T1000 (cell line): ENCODE measurements around the gene PTPN14.

Experiments
- DNase-seq: peaks from one replicate; lab custom pipeline; 2025; ENCODE audit warnings: mixed read lengths; lab: John Stamatoyannopoulos, UW

The PTPN14 gene

DNA sequence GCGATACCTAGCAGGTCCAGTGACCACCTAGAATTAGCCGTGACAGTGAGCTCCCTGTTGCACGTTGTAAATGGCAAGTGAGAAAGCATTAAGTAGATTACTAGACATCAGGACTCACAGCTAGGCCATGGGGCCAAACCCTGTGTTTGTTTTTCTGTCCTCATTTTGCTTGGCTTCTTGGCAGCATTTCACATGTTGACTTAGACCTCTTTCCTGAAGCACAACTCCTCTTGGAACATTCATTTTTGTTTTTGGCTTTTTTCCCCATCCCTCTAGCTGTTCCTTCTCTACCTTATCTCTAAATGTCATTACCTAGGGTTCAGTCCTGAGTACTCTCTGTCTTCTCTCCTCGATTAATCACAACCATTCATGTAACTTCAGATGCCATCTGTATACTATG, 16.9 kb upstream of the PTPN14 start:
- DNase-seq, result no peak

DNA sequence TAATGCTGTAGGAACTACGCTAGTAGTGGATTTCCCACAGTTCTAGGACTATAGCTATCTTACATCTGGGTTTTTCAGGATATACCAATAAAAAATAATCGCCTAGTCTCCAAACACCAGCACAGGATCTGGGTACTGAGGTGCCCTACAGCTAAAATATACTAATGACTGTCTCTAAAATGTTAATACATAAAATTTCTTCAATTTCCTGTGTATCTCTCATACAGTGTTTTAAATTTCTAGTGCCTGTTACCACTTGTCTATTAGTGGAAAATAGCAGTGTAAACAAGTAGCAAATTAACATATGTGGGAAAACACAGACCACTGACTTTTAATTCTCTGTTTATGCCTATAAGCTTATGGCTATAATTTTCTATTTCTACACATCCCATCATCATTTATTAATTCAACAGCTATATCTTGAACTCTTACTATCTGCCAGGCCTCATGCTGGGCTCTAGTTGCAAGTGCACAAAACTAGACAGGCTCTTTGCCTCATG, 16.1 kb upstream of the PTPN14 start:
- no peak for DNase-seq

DNA sequence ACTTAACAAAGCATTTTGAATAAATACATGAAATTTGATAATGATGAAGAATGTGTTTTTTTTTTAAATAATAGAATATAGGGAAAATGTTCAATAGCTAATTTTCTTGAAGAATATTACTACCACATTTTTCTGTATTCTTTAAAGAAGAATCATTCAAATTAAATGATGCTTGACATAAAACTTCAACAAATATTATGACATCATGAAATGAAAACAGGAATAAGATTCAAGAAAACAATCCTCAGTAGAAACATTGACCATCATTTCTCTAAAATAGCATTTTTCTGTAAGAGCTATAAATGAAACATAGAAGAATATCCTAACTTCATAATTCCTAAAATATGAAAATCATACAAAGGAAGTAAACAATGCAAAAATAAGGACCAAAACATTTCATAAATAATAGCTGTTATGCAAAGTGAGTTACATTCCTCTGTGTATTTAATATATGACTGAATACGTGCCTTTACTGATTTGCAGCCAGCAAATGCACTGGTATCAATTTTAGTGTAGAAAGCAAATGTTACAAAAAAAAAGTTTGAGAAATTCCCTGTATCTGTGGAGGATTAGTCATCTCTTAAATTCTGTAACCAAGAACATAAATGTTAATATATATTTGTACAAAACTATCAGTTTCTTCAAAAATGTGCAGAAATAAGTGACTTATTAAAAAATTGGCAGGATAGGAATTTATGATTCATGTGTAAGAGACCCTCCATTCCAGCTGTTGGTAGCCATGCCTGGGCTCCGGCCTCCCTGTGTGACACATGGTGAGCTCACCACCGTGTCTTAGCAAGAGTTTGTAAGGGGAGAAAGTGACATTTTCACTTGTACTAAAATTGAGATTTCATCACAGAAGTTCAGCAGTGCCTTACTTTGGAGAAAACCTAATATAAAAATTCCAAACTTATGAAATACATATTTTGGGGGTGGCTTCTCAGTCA, 15.0 kb upstream of the PTPN14 start:
- DNase-seq, result peak; percentile 36

DNA sequence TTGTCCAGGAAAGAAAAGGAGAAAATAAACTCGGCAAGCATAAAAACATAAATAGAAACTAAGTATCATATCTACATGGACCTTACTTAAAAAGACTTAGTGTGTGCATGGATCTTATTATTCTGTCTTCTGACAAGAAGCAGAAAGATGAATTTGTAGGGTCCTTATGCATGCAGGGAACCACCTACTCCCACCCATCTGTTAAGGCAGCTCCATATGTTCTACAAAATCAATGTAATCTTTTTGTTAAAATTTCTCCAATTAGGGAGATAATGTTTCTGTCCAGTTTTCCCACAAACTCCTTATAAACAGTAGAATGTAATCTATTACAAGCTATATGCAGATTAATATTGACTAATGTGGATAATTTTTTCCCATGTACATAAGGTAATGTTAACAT, 13.9 kb upstream of the PTPN14 start:
- no peak for DNase-seq

DNA sequence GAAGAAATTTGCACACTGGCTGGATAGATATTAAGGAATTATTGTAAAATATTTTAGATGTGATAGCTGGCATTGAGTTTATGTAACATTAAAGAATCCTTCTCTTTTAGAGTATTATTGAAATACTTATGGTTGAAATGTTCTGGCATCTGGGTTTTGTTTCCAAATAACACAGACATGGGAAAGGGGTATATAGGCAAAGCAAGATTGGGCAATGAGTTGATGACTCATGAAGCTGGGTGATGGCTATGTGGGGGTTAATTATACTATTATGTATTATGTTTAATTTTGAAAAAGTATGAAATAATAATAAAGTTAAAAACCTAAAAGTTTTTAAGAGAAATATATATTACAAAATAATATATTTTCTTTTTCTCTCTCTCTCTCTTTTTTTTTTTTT, 12.5 kb upstream of the PTPN14 start:
- DNase-seq, result no peak

DNA sequence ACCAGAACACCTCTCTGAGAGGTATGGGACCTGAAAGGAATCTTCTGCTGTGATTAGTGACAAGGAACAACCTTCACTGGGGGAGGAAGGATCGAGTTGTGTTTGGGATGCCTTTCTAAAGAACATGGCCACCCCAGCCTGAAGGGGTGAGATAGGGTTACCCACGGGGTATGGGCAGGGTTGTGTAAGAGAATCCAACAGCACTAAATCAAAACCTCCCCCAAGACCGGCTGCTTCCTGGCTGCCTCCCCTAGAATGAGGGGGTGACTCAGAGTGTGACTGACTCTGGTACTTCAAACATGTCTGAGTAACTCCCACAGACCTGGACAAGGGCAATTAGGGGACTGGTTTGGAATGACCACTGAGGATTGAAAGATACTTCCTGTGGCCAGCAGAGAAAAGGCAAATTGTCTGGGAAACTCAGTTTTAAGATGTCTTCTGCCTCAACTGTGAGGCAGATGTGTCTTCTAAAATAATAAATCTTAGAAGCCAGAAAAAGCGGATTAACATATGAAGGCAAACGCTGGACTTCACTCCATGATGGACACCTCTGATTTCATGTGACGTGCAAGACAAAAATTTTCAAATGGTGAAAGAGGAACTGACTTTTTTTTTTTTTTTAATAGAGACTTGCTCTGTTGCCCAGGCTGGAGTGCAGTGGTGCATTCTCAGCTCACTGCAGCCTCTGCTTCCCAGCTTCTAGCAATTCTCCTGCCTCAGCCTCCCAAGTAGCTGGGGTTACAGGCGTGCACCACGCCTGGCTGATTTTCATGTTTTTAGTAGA, 6.7 kb upstream of the PTPN14 start:
- no peak for DNase-seq

DNA sequence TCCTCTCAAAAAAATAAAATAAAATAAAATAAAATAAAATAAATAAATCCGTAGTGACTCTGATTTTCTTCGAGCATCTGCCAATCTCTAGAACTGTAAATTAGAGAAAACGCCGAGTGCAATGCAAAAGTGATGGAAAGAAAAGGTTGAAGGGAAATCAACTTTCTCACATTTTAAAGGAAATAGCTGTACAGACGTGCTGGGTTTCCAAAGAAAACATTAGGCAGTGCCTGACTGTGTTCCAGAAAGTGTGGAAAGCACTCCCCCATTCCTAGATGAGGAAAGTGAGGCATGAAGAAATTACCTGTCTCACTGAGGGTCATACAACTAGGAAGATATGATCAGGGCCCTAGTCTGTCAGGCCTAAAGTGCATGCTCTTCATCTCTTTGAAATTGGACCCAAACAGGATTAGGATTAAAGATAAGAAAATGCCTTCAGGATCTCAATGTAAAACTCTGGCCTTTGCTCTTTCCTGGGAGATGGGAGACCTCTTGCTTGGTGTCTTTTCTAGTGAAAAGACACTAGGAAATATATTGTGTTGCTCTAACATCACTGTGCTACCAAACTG, 1.8 kb upstream of the PTPN14 start:
- no peak for DNase-seq

DNA sequence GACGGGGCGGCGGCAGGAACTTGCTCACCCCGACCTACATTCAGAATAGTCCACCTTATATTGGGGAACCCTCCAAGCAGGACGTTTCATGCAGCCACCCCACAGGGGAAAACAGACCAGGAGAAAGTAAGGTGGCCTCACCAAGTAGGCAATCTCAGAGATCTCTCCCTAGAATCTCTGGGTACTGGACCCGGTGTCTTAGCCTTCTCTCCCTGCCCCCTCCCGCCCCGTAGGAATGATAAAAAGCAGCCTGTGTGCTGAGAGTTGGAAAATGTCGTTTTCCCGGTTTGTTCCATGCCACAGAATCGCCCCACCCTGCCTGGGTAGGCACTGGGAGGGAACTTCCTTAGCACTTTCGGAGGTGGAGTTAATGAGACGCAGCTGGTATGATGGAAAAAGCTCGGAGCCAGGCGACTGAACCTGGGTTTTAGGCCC, 789 bp upstream of the PTPN14 start:
- DNase-seq, result no peak

DNA sequence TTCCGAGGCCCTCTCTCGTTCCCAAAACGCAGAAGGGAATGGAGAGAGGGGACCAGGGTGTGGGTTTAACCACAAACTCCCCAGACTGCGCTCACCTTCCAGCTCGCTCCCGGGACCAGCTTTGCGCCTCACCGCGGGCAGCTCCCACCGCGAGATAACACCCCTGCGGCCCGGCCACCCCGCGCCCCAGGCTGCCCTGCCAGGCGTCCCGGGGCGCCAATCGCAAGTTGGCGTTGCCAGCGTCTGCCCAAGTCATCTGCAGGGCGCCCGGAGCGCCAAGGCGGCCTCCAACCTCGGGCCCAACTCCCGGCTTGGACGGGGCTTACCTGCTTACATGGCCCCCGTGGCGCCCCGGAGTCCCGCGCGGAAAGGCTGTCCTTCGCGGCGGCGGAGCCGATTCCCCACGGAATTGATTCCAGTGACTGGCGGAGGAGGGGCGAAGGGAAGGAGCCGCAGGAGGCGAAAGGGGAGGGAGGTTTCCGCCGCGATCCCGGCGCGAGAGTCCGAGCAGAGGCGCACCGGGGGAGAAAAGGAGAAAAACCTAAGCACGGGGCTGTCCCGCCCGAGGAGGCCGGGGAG, 456 bp downstream of the PTPN14 start:
- peak; percentile 70 for DNase-seq

DNA sequence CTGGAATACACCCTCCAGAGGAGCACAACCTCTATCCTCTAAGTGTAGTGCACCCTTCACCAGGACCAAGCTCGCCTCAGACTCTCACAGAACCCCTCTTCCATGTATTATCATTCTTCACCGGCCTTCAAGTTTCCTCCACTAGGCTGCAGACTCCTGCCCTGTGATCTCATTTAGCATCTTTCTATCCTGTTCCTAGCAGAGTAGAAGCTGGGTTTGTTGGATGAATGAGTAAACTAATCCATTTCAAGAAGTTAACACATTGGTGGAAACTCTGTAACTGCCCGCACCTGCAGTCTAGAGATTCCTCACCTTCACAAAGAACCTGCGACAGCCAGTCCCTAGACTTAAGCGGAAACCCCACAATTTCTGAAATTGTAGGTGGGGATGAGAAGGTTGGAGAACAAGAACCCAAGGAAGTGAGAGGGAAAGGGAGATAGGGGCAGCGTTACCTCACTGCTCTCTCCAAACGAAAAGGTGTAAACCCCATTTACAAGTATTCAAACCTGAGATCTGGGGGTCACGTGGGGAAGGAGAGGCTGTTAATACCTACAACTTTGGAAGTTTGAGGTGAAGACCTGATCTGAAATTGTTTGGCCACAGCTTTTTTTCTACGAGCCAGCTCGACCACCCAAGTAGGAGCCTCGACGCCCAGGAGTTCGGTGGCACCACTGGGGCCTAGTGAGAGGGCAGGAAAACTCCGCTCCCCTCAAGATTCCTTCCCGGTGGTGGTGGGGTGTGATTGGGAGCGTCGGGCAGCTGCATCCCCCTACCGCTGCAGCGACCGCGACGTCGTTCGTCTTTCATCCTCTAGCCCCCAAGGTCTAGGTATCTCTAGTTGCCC, 1.2 kb downstream of the PTPN14 start:
- DNase-seq, result no peak

DNA sequence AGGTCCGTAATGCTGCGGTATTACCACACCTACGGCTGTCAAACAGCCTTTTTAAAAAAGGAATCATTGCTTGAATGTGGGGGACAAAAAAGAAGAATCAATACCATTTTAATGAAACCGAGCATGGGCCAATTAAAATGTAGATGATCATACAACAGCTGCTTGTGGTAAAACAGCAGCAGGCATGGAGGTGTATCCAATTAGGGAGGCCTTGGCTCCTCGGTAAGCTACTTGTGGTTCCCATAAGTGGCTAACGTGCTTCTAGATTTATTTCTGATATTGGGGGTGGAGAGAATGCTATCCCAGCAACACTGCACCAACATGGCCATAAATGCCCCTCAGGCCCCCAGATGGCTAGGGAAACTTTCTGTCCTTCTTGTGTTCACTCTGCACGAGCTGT, 1.8 kb downstream of the PTPN14 start:
- DNase-seq, result no peak

DNA sequence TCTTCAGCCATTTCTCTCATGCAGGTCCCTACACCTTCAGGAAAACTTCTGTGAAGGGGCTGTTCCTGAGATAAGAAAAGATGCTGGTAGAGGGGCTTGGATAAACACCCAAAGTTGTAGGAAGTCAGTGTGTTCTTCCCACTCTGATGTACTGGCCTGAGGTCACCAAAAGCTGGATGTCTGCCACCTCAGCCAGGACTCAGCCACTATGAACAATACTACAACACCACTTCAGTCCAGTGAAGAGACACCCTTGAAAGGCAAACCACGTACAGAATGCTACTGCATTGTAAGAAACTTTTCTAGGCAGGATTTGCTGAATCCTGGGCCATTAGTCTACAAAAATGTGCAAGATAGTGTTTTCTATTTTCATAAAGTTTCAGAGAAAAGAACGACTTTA, 2.4 kb downstream of the PTPN14 start:
- DNase-seq, result no peak

DNA sequence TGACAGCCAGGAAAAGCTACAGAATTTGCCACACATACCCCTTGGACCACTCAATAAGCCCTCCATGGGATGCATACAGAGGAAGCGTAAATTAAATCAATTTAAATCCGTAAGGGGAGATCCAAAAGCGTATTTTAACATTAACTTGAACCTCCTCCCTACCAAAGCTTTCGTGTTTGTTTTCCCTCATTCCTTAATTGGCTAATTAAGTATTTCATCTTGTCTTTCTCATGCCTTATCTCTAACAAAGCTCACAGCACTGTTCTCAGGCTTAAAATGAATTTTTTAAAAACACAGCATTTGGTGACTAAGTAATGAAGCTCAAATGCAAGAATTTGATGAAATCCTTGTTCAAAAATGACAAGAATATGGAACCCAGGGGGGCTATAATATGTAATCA, 3.1 kb downstream of the PTPN14 start:
- DNase-seq, result no peak

DNA sequence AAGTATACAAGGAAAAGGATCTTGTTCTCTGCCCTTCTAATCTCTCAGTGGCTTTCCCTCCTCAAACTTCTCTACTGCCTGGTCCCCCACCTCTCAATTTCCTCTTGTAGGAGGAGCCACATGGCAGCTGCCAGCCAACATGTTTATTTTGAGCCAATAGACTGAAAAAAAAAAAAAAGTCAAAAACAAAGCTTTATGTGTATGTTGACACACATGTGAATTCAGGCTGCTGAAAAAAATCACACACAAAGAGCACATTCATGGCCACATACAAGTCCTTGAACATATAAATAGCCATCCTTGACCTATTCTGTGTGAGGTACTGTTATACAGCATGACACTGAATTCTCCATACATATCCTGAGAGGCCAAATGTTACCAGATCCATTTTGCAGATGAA, 3.7 kb downstream of the PTPN14 start:
- no peak for DNase-seq

DNA sequence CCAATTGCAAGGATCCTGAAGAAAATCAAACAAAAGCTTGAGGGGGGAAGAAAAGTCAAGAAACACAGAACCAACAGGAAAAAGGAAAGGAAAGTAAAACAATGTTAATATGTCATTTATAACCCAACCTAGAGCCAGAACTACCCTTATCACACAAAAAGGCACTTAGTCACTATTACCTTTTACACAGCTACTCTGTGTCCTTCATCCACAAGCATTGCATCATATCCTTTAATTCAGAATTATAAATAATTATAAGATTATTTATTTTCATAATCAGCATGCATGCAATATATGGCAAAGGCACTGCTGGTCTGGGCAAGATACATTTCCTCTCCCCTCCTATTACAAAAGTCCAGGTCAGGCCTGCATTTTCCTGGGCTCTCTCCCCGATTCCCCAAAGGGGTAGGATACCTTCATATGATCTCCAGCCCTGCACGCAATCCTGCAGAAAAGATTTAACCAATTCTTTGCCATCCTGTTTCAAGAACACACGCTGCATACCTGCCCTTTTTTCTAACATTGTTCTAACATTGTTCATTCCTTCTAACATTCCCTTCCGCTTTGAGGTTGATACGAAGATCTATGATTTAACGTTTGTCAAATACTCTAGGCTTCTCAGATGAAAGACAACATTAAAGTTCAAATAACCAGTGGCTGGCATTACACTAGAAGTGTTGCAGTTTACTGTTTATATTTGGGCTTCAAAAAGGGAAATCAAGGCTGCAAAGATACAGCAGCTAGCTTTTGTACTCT, 4.3 kb downstream of the PTPN14 start:
- DNase-seq, result no peak

DNA sequence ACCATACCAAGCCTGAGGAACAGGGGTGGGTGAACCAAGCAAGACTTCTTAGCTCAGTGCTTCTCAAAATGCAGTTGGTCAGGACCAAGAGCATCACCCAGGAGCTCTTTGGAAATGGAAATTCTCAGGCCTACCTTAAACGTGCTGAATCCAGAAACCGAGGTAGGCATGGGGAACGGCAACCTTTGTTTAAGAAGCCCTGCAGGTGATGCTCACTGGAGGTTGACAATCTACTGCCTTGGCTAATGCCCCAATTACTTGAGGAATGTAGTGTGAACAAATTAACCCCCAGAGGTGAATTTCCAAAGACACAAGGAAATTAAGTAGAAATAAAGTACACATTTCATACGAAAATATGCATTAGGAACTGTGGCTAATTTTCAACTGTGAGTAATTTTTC, 5.3 kb downstream of the PTPN14 start:
- no peak for DNase-seq

DNA sequence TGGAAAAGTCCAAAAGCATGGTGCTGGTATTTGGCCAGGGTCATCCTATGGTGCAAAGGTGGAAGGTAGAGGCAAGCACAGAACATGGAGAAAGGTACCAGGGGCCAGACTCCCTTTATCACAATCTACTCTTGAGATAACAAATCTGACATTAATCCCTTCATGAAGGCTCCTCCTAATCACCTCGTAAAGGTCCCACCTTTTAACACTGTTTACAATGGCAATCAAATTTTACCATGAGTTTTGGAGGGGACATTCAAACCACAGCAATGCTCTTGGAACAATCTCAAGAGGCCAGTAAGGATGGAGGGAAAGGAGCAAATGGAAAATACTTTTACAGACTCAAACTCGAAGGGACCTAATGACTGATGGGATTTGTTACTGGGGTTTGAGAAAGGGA, 6.1 kb downstream of the PTPN14 start:
- no peak for DNase-seq

DNA sequence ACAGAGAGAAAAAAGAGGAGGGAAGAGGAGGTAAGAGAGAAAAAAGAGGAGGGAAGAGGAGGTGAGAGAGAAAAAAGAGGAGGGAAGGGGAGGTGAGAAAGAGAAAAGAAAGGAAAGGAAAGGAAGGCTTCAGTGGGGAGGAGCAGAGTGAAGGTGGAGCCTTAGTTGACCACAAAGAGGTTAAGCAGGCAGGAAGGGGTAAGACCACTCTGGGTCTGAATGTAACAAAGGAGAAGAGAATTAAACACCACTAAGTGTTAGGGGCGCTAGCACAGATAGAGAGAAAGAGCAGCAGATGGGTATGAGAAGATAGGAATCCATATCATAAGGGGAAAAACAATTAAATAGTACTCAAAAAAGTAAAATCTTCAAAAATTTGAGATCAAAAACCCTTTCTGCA, 6.6 kb downstream of the PTPN14 start:
- DNase-seq, result no peak

DNA sequence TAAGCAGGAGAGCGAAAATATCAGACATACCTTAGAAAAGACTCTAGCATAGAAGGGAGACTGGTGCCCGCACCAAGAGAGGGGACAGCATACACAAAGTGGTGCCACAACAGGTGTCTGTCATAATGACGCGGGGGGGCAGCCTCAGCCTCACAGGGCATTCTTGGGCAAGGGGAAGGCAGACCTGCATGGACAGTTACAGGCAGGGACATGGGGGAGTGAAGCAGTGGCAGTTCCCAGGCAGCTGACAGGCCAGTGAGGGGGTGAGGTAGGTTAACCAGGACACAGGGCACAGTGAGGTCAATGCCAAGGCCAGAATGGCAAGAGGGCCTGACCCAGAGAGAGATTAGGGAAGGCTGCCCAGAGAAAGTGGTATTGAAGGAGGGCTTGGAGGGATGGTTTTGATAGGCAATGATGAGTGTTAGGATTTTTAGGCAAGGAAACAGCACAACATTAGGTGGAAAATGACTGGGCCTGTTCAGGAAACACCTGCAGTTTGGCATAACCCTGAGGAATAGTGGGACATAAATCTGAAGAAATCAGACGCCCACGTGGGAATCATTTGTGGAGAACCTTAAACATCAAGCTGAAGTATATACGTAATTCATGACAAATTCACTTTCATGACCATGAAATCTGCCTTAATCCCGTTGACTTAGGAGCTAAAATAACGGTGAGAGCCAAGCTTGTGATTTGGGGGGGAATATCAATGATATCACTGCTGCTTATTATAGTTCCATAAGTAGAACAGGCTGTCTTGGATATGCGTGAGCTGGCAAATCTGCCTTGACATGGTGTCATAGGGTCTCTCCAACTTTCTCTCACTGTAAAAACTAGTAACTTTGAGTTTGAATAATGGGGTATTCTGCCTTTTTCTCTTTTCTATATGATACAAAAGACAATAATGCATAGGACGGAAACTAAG, 8.9 kb downstream of the PTPN14 start:
- DNase-seq, result no peak

DNA sequence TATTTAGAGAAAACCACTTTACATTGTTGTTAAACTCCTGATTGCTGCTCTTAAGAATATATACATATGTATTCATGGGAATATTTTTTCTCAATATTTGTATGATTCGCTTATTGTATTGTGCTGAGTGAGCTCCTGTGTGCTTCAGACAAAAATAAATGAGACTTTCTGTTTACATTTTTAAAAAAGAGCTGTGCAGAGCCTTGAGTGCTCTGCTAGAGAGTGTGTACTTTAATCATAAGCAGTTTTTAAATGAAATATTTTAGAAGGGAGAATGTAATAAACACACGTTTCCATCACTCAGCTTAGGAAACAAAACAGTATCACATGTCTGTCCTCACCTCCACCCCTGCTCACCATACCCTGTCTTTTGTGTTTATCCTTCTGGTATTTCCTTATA, 9.7 kb downstream of the PTPN14 start:
- DNase-seq, result no peak
